Measurements from ENCODE around the gene ADAMTSL1.

DNA sequence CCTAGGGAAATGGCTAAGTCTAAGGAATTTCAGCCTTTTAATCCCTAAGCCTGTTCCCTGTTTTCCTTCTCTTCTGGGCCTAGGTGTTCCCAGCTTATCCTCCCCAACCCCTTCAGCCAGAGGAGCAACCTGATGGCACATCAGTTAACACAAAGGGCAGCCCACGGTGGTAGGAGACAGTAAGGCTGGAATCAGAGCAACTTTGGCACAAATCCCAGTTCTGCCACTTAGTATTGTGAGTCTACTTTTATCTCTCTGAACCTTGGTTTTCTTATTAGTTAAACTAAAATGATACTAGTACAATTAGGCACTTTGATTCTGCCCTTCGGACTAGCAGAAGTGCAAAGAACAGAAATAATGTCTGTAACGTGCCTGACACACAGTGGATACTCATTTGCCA, 312.2 kb downstream of the ADAMTSL1 start:
- TF ChIP-seq POLR2AphosphoS5 (IDR thresholded peaks at IDR 0.05), result no peak
- TF ChIP-seq, protein P1, sequence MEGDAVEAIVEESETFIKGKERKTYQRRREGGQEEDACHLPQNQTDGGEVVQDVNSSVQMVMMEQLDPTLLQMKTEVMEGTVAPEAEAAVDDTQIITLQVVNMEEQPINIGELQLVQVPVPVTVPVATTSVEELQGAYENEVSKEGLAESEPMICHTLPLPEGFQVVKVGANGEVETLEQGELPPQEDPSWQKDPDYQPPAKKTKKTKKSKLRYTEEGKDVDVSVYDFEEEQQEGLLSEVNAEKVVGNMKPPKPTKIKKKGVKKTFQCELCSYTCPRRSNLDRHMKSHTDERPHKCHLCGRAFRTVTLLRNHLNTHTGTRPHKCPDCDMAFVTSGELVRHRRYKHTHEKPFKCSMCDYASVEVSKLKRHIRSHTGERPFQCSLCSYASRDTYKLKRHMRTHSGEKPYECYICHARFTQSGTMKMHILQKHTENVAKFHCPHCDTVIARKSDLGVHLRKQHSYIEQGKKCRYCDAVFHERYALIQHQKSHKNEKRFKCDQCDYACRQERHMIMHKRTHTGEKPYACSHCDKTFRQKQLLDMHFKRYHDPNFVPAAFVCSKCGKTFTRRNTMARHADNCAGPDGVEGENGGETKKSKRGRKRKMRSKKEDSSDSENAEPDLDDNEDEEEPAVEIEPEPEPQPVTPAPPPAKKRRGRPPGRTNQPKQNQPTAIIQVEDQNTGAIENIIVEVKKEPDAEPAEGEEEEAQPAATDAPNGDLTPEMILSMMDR (IDR thresholded peaks at IDR 0.05), result no peak

Measured in transverse colon (tissue), 4 donors.